Aorta (tissue), 5 donors: Measurements from ENCODE around the gene NDE1. TPM values are rescaled to one million over a fixed set of nuclear protein-coding genes. Genes with fewer than 3 reads are reported as not detected.
"Not testable (repeated sequence)": the region's sequence is repeated elsewhere in the genome, so short reads cannot be mapped to it uniquely, and the experiment has no call there.

Experiments
- ATAC-seq: fragments of 200-7000 bp; cut with Tn5 transposase; one replicate; pipeline ENCODE4 v1.9.1; 2022; ENCODE audit warnings: moderate library complexity; ENCODE audit not compliant: low FRiP score
- DNase-seq, 2 donors: peaks; one replicate each; pipeline ENCODE4 v3.0.0-alpha.2; 2020
- H3K27ac ChIP-seq, 2 donors: one replicate each; pipeline ENCODE4 v1.5.1; 2013; ENCODE audit warnings: low read length in 2 of 2, mild to moderate bottlenecking in 2 of 2, moderate library complexity in 2 of 2, control low read depth in 1 of 2, inconsistent platforms in 1 of 2, low read depth in 1 of 2
- H3K27me3 ChIP-seq, 2 donors: one replicate each; pipeline ENCODE4 v1.6.1; 2013; ENCODE audit warnings: control low read depth in 1 of 2, low read length in 1 of 2, mild to moderate bottlenecking in 1 of 2, moderate library complexity in 1 of 2; ENCODE audit not compliant: insufficient read depth in 2 of 2, control insufficient read depth in 1 of 2
- H3K36me3 ChIP-seq, 2 donors: one replicate each; pipeline ENCODE4 v1.6.1; 2013; ENCODE audit warnings: control low read depth in 1 of 2, low read length in 1 of 2, mild to moderate bottlenecking in 1 of 2; ENCODE audit not compliant: insufficient read depth in 2 of 2, control insufficient read depth in 1 of 2
- H3K4me1 ChIP-seq, 2 donors: one replicate each; pipeline ENCODE4 v1.6.1; 2013; ENCODE audit warnings: low read length in 2 of 2, control low read depth in 1 of 2, mild to moderate bottlenecking in 1 of 2, moderate library complexity in 1 of 2; ENCODE audit not compliant: insufficient read depth in 2 of 2, control insufficient read depth in 1 of 2
- H3K4me3 ChIP-seq, 2 donors: one replicate each; pipeline ENCODE4 v1.5.1; 2013; ENCODE audit warnings: low read length in 2 of 2, control low read depth in 1 of 2, mild to moderate bottlenecking in 1 of 2
- H3K9me3 ChIP-seq: one replicate; pipeline ENCODE4 v1.6.1; 2013; ENCODE audit warnings: mild to moderate bottlenecking, low read length; ENCODE audit not compliant: control insufficient read depth
- WGBS, 2 donors: extraction: QIAGEN DNeasy Blood & Tissue Kit; methylation state at CpG; one replicate each; pipeline ENCODE4 v1.1.7; 2013; 5-methylcytosine and 5-hydroxymethylcytosine counted together
- intact Hi-C, 2 donors: fragments of 100-400 bp; cut with DNase I; formaldehyde crosslinking; loops; one replicate each; pipeline versions ENCODE4 v1.14.2 to v1.15.0; 2022
- polyA plus RNA-seq, 2 donors: library from polyadenylated mRNA; stranded (reverse); fragments of 200-250 nt; gene quantifications; one replicate each; pipeline ENCODE4 v1.2.3, GENCODE V29; 2013
- total RNA-seq, 2 donors: library from RNA; stranded (reverse); fragmentation: NEBNext Ultra II Directional; extraction: Animal tissue kit (Norgen Biotek cat#: 25700); gene quantifications; one replicate each; pipeline ENCODE4 v1.2.1, GENCODE V29; 2021
- donor health status: healthy with polysubstance abuse.
- donor health status: Bipolar disorder and iron deficiency.
- donor health status: DM: no; HTN: no; CAD: no.
- donor health status: DM: no; HTN: no; CAD: no.
- donor health status: DM: yes; HTN: yes; CAD: no.

NDE1 gene
- total and polyA plus RNA-seq, 4 donors, result 14.8 to 42.8 (median 23.9) TPM

DNA sequence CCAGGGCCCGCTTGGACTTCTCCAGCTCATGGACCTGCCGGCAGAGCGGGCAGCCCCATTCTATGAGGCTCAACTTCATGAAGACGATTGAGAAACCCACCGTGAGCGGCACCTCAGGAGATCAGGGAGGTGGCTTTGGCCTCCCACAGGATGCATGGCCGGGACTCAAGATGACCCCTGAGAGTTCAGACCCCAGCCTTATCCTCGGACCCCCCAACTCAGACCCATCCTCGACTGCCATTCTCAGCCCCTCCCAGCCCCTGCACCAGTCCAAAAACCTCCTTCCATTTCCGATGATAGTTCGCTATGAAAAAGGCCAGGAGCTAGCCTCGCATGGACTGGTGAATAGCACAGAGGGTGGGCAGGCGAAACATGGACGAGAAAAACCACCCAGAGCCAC is 71.0 kb downstream of the NDE1 start:
- DNase-seq, result no peak
- Histone ChIP-seq H3K9me3 (no peaks in the 10 kb centered on the region), H3K4me1 (no peaks in the 10 kb centered on the region), H3K4me3 (no peak overlapping the region), H3K27ac (no peak overlapping the region), H3K27me3 (no peaks in the 10 kb centered on the region), H3K36me3 (peaks cover 9 to 48% of the 10 kb centered on the region in 2 donors)
- 86 to 90% methylated on average over 14 of the region's 14 CpGs for WGBS, 2 donors
- no peak for ATAC-seq
- intact Hi-C loops, result no loop called here

DNA sequence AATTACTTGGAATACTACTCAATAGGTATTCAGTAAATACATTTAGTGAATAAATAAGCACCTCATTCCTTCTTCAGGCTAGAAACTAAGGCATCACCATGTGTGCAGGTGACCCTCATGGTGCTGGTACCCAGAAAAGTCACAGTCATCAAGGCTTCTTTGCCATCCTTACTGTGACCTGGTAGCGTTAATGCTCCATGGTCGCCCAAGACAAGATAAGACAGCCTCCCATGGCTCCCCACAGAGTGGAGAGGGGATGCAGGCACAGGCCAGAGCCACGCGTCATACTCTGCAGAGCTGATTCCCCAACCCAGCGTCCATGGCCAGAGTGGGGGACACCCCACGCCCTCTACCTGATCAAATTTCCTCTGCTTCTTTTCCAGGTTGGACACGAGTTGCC is 73.8 kb downstream of the NDE1 start:
- Histone ChIP-seq H3K27ac (no peak overlapping the region), H3K36me3 (peaks cover 9 to 46% of the 10 kb centered on the region in 2 donors), H3K4me3 (no peak overlapping the region), H3K27me3 (no peaks in the 10 kb centered on the region), H3K9me3 (no peaks in the 10 kb centered on the region), H3K4me1 (no peaks in the 10 kb centered on the region)
- DNase-seq (no peak), ATAC-seq (no peak)
- intact Hi-C loops, result no loop called here
- 76 to 82% methylated on average over 7 of the region's 7 CpGs for WGBS, 2 donors

DNA sequence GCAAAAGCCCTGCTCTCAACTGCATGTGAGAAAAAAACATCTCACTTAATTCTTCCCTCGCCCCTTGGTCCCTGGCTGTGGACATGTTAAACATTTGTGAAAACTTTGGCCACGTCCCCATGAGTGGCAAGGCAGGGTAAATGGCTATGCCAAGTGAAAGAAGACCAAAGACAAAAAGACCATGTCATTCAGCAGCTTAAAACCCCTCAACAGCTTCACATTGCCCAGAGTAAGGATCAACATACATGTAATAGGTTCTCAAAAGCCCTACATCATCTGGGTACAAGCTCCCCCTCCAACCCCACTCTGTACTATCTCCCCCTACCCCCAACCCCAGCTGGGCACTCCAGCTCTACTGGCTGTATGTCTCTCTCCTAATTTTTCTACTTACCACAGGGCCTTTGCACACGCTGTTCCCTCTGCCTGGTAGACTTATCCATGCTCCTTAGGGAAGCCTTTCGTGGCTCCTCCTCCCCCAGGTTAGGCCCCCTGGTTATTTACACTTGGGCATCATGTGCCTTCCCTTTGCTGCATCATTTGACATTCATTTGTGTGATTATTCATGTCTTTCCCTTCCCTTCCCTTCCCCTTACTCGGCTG is 75.7 kb downstream of the NDE1 start:
- WGBS, 2 donors, result 76 to 77% methylated on average over 5 of the region's 5 CpGs
- Histone ChIP-seq H3K4me1 (no peaks in the 10 kb centered on the region), H3K27ac (no peak overlapping the region), H3K27me3 (no peaks in the 10 kb centered on the region), H3K9me3 (no peaks in the 10 kb centered on the region), H3K4me3 (no peak overlapping the region), H3K36me3 (peaks cover 4 to 40% of the 10 kb centered on the region in 2 donors)
- intact Hi-C loops, result no loop called here
- ATAC-seq (no peak), DNase-seq (no peak)

DNA sequence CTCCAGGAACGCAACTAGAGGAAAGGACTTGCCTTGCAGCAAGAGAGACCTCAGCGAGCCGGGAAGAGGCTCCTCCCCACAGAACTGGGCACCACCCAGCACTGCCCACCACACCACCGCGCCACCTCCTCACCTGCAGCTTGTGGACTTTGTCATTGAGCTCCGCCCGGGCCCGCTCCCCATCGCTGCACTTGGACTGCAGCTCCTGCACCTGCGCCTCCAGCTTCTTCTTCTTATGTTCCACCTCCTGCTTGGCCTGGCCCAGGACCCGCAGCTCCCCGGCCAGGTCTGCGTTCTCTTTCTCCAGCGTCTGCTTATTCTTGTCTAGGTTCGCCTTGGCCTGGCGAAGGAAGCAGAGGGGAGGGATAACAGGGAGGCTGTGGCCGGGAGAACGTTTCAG is 76.7 kb downstream of the NDE1 start:
- no peaks in the 10 kb centered on the region for H3K9me3 ChIP-seq
- peak overlapping the region in 1 of 2 donors; percentile 21 for H3K27ac ChIP-seq
- peaks cover 4 to 37% of the 10 kb centered on the region in 2 donors for H3K36me3 ChIP-seq
- 85 to 88% methylated on average over 18 of the region's 18 CpGs for WGBS, 2 donors
- H3K27me3 ChIP-seq, result no peaks in the 10 kb centered on the region
- no peak overlapping the region for H3K4me3 ChIP-seq
- intact Hi-C loops, result no loop called here
- H3K4me1 ChIP-seq, result no peaks in the 10 kb centered on the region
- ATAC-seq, result no peak
- no peak for DNase-seq

DNA sequence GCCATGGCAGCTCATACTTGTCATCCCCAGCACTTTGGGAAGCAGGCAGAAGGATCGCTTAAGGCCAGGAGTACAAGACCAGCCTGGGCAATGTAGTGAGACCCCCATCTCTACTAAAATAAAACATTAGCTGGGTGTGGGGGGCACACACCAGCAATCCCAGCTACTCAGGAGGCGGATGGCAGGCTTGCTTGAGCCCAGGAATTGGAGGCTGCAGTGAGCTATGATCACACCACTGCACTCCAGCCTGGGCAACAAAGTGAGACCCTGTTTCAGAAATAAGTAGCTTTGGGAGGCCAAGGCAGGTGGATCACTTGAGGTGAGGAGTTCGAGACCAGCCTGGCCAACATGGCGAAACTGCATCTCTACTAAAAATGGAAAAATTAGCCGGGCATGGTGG is 77.7 kb downstream of the NDE1 start:
- DNase-seq, ATAC-seq, H3K9me3 ChIP-seq, intact Hi-C loops, H3K4me1 ChIP-seq, H3K27me3 ChIP-seq, H3K4me3 ChIP-seq: not testable (repeated sequence)
- Histone ChIP-seq H3K36me3 (peaks cover 7 to 39% of the 10 kb centered on the region in 2 donors), H3K27ac (peak overlapping the region in 1 of 2 donors; percentile 7)
- WGBS, 2 donors, result 91 to 95% methylated on average over 5 of the region's 5 CpGs

DNA sequence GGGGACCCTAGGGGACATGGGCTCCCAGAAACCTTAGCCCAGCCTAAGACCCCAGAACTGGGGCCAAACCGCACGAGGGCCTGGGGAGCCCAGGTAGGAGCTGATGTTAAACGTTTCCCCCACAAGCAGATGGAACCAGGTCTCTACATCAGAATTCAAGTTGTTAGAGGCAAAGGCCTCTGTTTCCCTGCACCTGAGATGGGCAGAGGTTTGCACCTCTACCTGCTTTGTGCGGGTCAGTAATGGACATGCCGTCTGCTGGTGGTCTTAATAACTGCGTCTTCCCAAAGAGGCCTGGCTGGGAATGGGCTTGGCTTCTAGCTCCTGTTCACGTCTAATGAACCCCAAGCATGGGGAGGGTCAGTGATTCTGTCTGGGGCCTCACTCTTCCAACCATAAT is 79.1 kb downstream of the NDE1 start:
- peaks cover 10 to 39% of the 10 kb centered on the region in 2 donors for H3K36me3 ChIP-seq

DNA sequence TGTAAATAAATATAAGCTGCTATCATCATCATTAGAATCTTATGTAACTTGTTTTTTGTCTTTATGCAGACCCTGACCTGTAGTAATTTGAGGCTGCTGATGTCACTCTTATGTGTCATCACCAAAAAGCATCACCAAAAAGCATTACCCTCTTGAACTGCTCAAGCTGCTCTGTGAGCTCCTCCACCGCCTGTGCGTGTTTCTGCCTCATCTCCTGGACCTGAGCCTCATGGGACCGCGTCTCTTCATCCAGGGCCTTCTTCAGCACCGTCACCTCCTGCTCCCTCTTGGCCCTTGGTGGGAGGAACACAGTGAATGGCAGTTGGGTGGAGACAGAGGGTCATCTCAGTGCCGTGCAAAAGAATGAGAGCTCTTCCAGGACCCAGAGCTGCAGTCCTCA is 82.4 kb downstream of the NDE1 start:
- intact Hi-C loops, result no loop called here
- H3K36me3 ChIP-seq, result peaks cover 19 to 38% of the 10 kb centered on the region in 2 donors
- 83 to 85% methylated on average over 6 of the region's 6 CpGs for WGBS, 2 donors

More for the DNA sequence above, 79.1 kb downstream of the NDE1 start:
- ATAC-seq (no peak), DNase-seq (no peak)
- no peaks in the 10 kb centered on the region for H3K4me1 ChIP-seq
- WGBS, 2 donors, result 82 to 83% methylated on average over 7 of the region's 7 CpGs
- no peak overlapping the region for H3K4me3 ChIP-seq
- H3K9me3 ChIP-seq, result no peaks in the 10 kb centered on the region
- H3K27me3 ChIP-seq, result no peaks in the 10 kb centered on the region
- intact Hi-C loops, result no loop called here
- peak overlapping the region in 1 of 2 donors; percentile 6 for H3K27ac ChIP-seq

DNA sequence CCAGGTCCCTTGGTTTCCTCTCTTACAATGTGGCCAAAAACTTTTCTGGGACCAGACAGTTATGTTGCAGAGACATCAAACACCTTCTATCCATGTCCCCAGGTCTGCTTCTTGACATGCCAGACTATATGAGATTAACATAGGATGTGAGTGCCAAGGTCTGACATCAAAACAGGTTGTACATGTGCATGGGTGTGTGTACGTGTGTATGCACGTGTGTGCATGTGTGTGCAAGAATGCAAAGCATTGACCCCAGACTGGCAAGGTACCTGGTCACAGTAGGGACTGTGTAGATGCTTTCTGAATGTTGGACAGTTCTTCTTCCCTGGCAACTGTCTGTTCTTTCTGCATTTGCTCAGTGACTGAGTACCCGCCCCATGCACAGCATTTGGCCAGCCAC is 85.6 kb downstream of the NDE1 start:
- Histone ChIP-seq H3K4me1 (no peaks in the 10 kb centered on the region), H3K27me3 (no peaks in the 10 kb centered on the region), H3K36me3 (peaks cover 28 to 39% of the 10 kb centered on the region in 2 donors), H3K27ac (peak overlapping the region in 1 of 2 donors; percentile 15), H3K9me3 (no peaks in the 10 kb centered on the region), H3K4me3 (no peak overlapping the region)
- WGBS, 2 donors, result 59 to 68% methylated on average over 3 of the region's 3 CpGs
- ATAC-seq, result no peak
- no peak for DNase-seq
- intact Hi-C loops, result no loop called here

More for the DNA sequence above, 82.4 kb downstream of the NDE1 start:
- no peaks in the 10 kb centered on the region for H3K27me3 ChIP-seq
- no peak overlapping the region for H3K4me3 ChIP-seq
- no peak overlapping the region for H3K27ac ChIP-seq
- H3K4me1 ChIP-seq, result no peaks in the 10 kb centered on the region
- DNase-seq (no peak), ATAC-seq (no peak)
- H3K9me3 ChIP-seq, result no peaks in the 10 kb centered on the region

DNA sequence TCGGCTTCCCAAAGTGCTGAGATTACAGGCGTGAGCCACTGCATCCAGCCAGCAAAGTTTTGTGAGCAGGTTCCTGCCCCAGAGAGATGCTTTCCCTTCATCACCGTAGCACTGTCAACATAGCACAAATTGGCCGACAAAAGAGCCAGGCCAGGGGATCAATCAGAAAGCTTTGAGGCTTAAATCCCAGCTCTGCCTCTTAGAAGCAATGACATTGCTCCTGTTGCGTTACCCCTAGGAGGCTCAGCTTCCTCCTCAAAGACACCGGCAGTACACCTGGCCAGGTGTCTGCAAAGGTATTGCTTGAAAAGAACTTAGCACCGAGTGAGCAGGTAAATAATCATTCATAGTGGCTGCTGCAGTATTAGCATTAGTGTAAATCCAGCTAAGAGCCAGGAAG is 86.5 kb downstream of the NDE1 start:
- no peaks in the 10 kb centered on the region for H3K9me3 ChIP-seq
- H3K4me1 ChIP-seq, result no peaks in the 10 kb centered on the region
- peaks cover 33 to 41% of the 10 kb centered on the region in 2 donors for H3K36me3 ChIP-seq
- no peak overlapping the region for H3K4me3 ChIP-seq
- 67 to 71% methylated on average over 7 of the region's 7 CpGs for WGBS, 2 donors
- no peak overlapping the region for H3K27ac ChIP-seq
- H3K27me3 ChIP-seq, result no peaks in the 10 kb centered on the region
- no peak for ATAC-seq
- DNase-seq, result no peak
- intact Hi-C loops, result no loop called here
